ENCODE data around the gene RHEB. TPM values are rescaled to one million over a fixed set of nuclear protein-coding genes. Genes with fewer than 3 reads are reported as not detected.
A peak's percentile ranks its signal among the peaks of the same experiment; 100 is the strongest.

The RHEB gene
- total and polyA plus RNA-seq, 4 experiments from 2014 or later: 40.8 to 83.2 (median 64.1) TPM

DNA sequence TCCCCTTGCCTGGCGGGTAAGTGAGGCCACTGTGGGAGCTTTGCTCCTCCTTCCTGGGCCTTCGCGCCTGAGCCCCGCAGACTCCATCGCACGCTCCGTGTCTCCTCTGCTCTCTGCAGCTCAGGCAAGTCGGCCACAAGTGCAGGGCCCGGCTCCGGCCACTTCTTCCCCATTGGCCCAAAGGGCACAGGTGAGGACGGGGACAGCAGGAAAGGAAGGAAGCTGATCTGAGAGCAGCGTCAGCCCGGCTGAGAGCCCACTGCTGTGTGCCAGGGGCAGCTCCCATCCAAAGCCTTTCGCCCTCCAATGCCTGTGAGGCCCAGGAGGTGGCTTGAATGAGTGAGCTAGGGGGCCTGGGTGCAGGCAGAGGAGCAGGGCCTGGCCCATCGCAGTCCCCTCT, 33.7 kb upstream of the RHEB start:
- Mint-ChIP-seq H3K4me1 (peaks cover 5 to 15% (median 6%) of the 10 kb centered on the region in 4 donors), H3K4me3 (no peak overlapping the region), H3K27ac (no peak overlapping the region), H3K36me3 (peaks cover 9 to 16% of the 10 kb centered on the region in 2 donors), H3K9me3 (no peaks in the 10 kb centered on the region), H3K27me3 (peaks cover 0 to 2% of the 10 kb centered on the region in 2 donors)
- Histone ChIP-seq H3K4me3 (ENCODE audit: low read length in 2 of 2) (no peak overlapping the region), H3K27me3 (ENCODE audit: insufficient read depth, low read length) (no peaks in the 10 kb centered on the region), H3K9me3 (ENCODE audit: control insufficient read depth in 1 of 2, low read length in 2 of 2) (no peaks in the 10 kb centered on the region), H3K4me1 (ENCODE audit: insufficient read depth, low read length) (no peaks in the 10 kb centered on the region), H3K27ac (ENCODE audit: low read depth, low read length) (no peak overlapping the region), H3K36me3 (ENCODE audit: insufficient read depth, low read length) (peaks cover 4% of the 10 kb centered on the region)
- POLR2A ChIA-PET (ENCODE audit: partially characterized antibody): no interaction called here
- DNase-seq: no peak
- intact Hi-C loops (cut with micrococcal nuclease): no loop called here
- CTCF ChIA-PET (ENCODE audit: partially characterized antibody): no interaction called here

DNA sequence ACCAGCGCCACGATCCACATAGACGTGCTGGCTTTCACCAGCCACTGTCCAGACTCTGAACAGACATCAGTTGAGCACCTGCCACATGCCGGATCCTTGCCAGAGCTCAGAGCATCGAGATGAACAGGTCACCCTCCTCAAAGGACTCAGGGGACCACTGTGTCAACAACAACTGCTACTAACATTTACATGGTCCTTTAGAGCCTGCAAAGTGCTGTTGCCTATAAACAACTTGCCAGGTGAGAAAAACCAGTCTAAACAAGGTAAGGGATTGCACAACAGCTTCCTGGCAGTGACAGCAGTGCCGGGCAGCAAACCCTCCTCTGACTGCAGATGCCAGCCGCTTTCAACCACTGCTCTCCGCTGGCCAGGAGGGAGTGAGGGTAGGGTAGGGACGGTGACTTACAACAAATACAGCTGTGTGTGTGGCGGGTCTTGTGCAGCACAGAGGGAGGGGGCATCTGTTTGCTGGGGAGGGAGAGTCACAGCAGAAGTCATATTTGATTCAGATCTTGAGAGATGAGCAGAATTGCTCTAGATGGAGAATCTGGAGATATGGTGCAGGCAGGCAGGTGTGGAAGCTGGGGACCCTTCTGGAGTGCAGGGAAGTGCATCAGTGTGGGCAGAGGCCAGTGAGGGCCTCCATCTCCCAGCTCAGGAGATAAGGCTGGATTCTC, 32.8 kb upstream of the RHEB start:
- H3K4me3 Mint-ChIP-seq: peak overlapping the region in 1 of 8 donors; percentile 14
- peaks cover 5 to 18% (median 8%) of the 10 kb centered on the region in 4 donors for H3K4me1 Mint-ChIP-seq
- DNase-seq: no peak
- no peaks in the 10 kb centered on the region for H3K9me3 Mint-ChIP-seq
- intact Hi-C loops (cut with micrococcal nuclease): no loop called here
- Histone ChIP-seq H3K4me1 (ENCODE audit: insufficient read depth, low read length) (no peaks in the 10 kb centered on the region), H3K36me3 (ENCODE audit: insufficient read depth, low read length) (no peaks in the 10 kb centered on the region), H3K9me3 (ENCODE audit: control insufficient read depth in 1 of 2, low read length in 2 of 2) (no peaks in the 10 kb centered on the region), H3K27ac (ENCODE audit: low read depth, low read length) (no peak overlapping the region), H3K4me3 (ENCODE audit: low read length in 2 of 2) (no peak overlapping the region), H3K27me3 (ENCODE audit: insufficient read depth, low read length) (no peaks in the 10 kb centered on the region)
- peaks cover 2 to 3% of the 10 kb centered on the region in 2 donors for H3K27me3 Mint-ChIP-seq
- peaks cover 5 to 11% of the 10 kb centered on the region in 2 donors for H3K36me3 Mint-ChIP-seq
- H3K27ac Mint-ChIP-seq: peak overlapping the region in 1 of 7 donors; percentile 45
- CTCF ChIA-PET (ENCODE audit: partially characterized antibody): no interaction called here
- POLR2A ChIA-PET (ENCODE audit: partially characterized antibody): interaction anchor here (0.7 kb wide), 1 partner anchor 11 kb away, joined by 3 read pairs; no protein-coding TSS in a partner anchor

DNA sequence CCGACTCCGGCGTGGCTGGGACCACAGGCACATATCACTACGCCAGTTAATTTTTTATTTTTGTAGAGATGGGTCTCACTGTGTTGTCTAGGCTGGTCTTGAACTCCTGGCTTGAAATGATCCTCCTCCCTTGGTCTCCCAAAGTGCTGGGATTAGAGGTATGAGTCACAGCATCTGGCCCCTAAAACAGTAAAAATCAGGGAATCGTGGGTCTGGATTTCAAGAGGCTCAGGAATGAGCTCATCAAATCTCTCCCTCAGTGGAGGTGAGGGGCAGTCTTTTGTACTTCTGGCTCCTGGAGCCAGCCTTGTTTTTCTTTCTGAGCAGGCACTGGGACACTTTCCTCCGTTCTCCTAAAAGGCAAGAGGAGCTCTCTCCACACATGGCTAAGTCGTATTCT, 32.1 kb upstream of the RHEB start:
- DNase-seq: no peak
- no peak overlapping the region for H3K27ac Mint-ChIP-seq
- intact Hi-C loops (cut with micrococcal nuclease): no loop called here
- ChIA-PET POLR2A (ENCODE audit: partially characterized antibody) (interaction anchor here (0.6 to 0.7 kb wide), 2 partner anchors 10 to 16 kb away, joined by 3 read pairs; no protein-coding TSS in a partner anchor), CTCF (ENCODE audit: partially characterized antibody) (interaction anchor here (1.6 kb wide), 1 partner anchor 49 kb away, joined by 3 read pairs; no protein-coding TSS in a partner anchor)
- H3K27ac ChIP-seq (ENCODE audit: low read depth, low read length): no peak overlapping the region
- H3K4me1 ChIP-seq (ENCODE audit: insufficient read depth, low read length): no peaks in the 10 kb centered on the region
- no peak overlapping the region for H3K4me3 ChIP-seq (ENCODE audit: low read length in 2 of 2)
- H3K27me3 ChIP-seq (ENCODE audit: insufficient read depth, low read length): no peaks in the 10 kb centered on the region
- no peaks in the 10 kb centered on the region for H3K9me3 ChIP-seq (ENCODE audit: control insufficient read depth in 1 of 2, low read length in 2 of 2)
- peaks cover 5 to 18% (median 9%) of the 10 kb centered on the region in 4 donors for H3K4me1 Mint-ChIP-seq
- H3K9me3 Mint-ChIP-seq: no peaks in the 10 kb centered on the region
- peaks cover 5 to 7% of the 10 kb centered on the region in 2 donors for H3K36me3 Mint-ChIP-seq
- H3K36me3 ChIP-seq (ENCODE audit: insufficient read depth, low read length): no peaks in the 10 kb centered on the region
- H3K4me3 Mint-ChIP-seq: no peak overlapping the region
- peaks cover 3 to 6% of the 10 kb centered on the region in 2 donors for H3K27me3 Mint-ChIP-seq

DNA sequence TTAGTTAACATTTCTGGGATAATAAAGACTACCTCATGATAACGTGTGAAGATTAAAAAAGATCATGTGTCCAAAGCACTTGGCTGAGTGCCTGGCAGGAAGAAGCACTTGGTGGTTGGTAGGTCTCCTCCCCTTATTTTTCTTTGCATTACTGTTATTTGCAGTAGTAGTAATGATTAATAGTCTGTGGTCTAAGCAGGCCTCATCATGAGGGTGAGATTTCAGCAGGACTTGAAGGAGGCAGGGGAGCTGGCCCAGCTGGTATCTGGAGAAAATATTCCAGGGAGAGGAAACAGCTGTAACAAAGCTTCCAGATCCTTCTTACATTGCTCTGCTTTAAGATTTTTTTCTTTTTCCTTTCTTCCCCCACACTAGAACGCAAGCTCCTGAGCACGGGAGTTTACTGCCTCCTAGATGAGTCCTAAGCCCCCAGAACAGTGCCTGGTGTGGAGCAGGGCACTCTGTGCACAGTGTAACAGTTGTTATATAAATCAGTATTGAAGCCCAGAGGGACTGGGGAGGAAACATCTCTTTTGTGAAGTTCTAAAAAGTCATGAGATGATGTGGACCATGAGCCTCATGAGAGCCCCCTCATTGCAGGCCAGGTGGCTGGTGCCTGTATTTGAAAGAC, 31.1 kb upstream of the RHEB start:
- Mint-ChIP-seq H3K27ac (peak overlapping the region in 1 of 7 donors; percentile 35), H3K9me3 (no peaks in the 10 kb centered on the region), H3K36me3 (no peaks in the 10 kb centered on the region), H3K4me3 (peak overlapping the region in 1 of 8 donors; percentile 31), H3K4me1 (peaks cover 5 to 18% (median 9%) of the 10 kb centered on the region in 4 donors), H3K27me3 (peaks cover 3 to 13% of the 10 kb centered on the region in 2 donors)
- CTCF ChIA-PET (ENCODE audit: partially characterized antibody): interaction anchor here (1.6 kb wide), 1 partner anchor 50 kb away, joined by 3 read pairs; no protein-coding TSS in a partner anchor
- Histone ChIP-seq H3K36me3 (ENCODE audit: insufficient read depth, low read length) (no peaks in the 10 kb centered on the region), H3K27me3 (ENCODE audit: insufficient read depth, low read length) (no peaks in the 10 kb centered on the region), H3K4me1 (ENCODE audit: insufficient read depth, low read length) (no peaks in the 10 kb centered on the region), H3K9me3 (ENCODE audit: control insufficient read depth in 1 of 2, low read length in 2 of 2) (no peaks in the 10 kb centered on the region), H3K27ac (ENCODE audit: low read depth, low read length) (no peak overlapping the region), H3K4me3 (ENCODE audit: low read length in 2 of 2) (no peak overlapping the region)
- DNase-seq: peak in 1 of 5 donors; percentile 11
- POLR2A ChIA-PET (ENCODE audit: partially characterized antibody): interaction anchor here (0.8 kb wide), 1 partner anchor 12 kb away, joined by 3 read pairs; no protein-coding TSS in a partner anchor
- intact Hi-C loops (cut with micrococcal nuclease): no loop called here

DNA sequence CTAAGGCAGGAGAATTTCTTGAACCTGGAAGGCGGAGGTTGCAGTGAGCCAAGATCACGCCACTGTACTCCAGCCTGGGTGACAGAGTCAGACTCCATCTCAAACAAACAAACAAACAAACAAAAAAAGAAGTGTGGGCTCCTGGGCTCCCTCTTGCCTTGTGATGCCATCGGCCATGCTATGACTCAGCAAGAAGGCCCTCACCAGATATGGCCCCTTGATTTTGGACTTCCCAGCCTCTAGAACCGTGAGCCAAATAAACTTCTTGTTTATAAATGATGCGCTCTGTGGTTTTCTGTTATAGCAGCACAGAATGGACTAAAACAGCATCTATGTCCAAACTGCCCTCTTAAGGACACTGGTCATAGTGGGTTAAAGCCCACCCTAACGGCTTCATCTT, 29.9 kb upstream of the RHEB start:
- peaks cover 5 to 18% (median 9%) of the 10 kb centered on the region in 4 donors for H3K4me1 Mint-ChIP-seq
- Histone ChIP-seq H3K4me1 (ENCODE audit: insufficient read depth, low read length) (no peaks in the 10 kb centered on the region), H3K4me3 (ENCODE audit: low read length in 2 of 2) (no peak overlapping the region), H3K36me3 (ENCODE audit: insufficient read depth, low read length) (no peaks in the 10 kb centered on the region), H3K27ac (ENCODE audit: low read depth, low read length) (no peak overlapping the region), H3K27me3 (ENCODE audit: insufficient read depth, low read length) (no peaks in the 10 kb centered on the region), H3K9me3 (ENCODE audit: control insufficient read depth in 1 of 2, low read length in 2 of 2) (no peaks in the 10 kb centered on the region)
- no peak overlapping the region for H3K27ac Mint-ChIP-seq
- CTCF ChIA-PET (ENCODE audit: partially characterized antibody): no interaction called here
- peaks cover 0 to 2% (median 0%) of the 10 kb centered on the region in 8 donors for H3K9me3 Mint-ChIP-seq
- no peak overlapping the region for H3K4me3 Mint-ChIP-seq
- DNase-seq: no peak
- intact Hi-C loops (cut with micrococcal nuclease): no loop called here
- POLR2A ChIA-PET (ENCODE audit: partially characterized antibody): no interaction called here
- H3K27me3 Mint-ChIP-seq: peaks cover 5 to 17% of the 10 kb centered on the region in 2 donors
- H3K36me3 Mint-ChIP-seq: no peaks in the 10 kb centered on the region

DNA sequence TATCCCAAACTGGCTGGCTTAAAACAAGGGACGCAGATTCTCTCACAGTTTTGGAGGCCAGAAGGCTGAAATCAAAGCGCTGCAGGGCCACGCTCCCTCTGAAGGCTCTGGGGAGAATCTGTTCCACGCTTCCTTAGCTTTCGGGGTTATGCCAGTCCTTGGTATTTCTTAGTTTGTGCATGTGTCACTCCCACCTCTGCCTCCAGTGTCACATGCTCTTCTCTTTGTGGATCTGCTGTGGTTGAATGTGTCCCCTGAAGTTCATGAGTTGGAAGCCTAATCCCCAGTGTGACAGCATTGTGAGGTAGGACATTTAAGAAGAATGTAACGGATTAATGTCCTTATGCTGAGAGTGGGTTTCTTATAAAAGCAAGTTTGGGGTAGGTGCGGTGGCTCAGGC, 29.4 kb upstream of the RHEB start:
- Histone ChIP-seq H3K27ac (ENCODE audit: low read depth, low read length) (no peak overlapping the region), H3K9me3 (ENCODE audit: control insufficient read depth in 1 of 2, low read length in 2 of 2) (no peaks in the 10 kb centered on the region), H3K4me1 (ENCODE audit: insufficient read depth, low read length) (no peaks in the 10 kb centered on the region), H3K4me3 (ENCODE audit: low read length in 2 of 2) (no peak overlapping the region), H3K27me3 (ENCODE audit: insufficient read depth, low read length) (no peaks in the 10 kb centered on the region), H3K36me3 (ENCODE audit: insufficient read depth, low read length) (no peaks in the 10 kb centered on the region)
- Mint-ChIP-seq H3K27ac (no peak overlapping the region), H3K4me1 (peaks cover 5 to 18% (median 9%) of the 10 kb centered on the region in 4 donors), H3K27me3 (peaks cover 5 to 17% of the 10 kb centered on the region in 2 donors), H3K4me3 (no peak overlapping the region), H3K9me3 (peaks cover 0 to 2% (median 0%) of the 10 kb centered on the region in 8 donors), H3K36me3 (no peaks in the 10 kb centered on the region)
- ChIA-PET POLR2A (ENCODE audit: partially characterized antibody) (no interaction called here), CTCF (ENCODE audit: partially characterized antibody) (no interaction called here)
- DNase-seq: no peak
- intact Hi-C loops (cut with micrococcal nuclease): no loop called here

DNA sequence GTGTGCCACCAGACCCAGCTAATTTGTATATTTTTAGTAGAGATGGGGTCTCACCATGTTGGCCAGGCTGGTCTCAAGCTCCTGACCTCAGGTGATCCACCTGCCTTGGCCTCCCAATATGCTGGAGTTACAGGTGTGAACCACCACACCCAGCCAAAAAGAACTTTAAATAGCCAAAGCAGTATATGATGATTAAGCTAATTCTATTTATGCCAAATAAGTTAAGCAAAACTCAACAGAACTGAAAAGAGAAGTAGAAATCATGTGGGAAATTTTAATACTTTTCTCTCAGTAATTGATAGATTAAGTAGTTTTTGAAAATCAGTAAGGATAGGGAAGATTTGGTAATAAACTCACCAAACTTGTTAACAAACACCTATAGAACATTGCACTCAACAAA, 24.5 kb upstream of the RHEB start:
- CTCF ChIA-PET (ENCODE audit: partially characterized antibody): no interaction called here
- H3K36me3 Mint-ChIP-seq: no peaks in the 10 kb centered on the region
- no peaks in the 10 kb centered on the region for H3K27me3 ChIP-seq (ENCODE audit: insufficient read depth, low read length)
- no peaks in the 10 kb centered on the region for H3K36me3 ChIP-seq (ENCODE audit: insufficient read depth, low read length)
- no peaks in the 10 kb centered on the region for H3K9me3 ChIP-seq (ENCODE audit: control insufficient read depth in 1 of 2, low read length in 2 of 2)
- no peak overlapping the region for H3K4me3 ChIP-seq (ENCODE audit: low read length in 2 of 2)
- H3K27ac ChIP-seq (ENCODE audit: low read depth, low read length): no peak overlapping the region
- no peaks in the 10 kb centered on the region for H3K4me1 ChIP-seq (ENCODE audit: insufficient read depth, low read length)
- no peak for DNase-seq
- POLR2A ChIA-PET (ENCODE audit: partially characterized antibody): no interaction called here
- H3K27me3 Mint-ChIP-seq: peaks cover 7 to 28% of the 10 kb centered on the region in 2 donors
- peaks cover 0 to 2% (median 0%) of the 10 kb centered on the region in 8 donors for H3K9me3 Mint-ChIP-seq
- intact Hi-C loops (cut with micrococcal nuclease): no loop called here
- no peak overlapping the region for H3K4me3 Mint-ChIP-seq
- H3K27ac Mint-ChIP-seq: no peak overlapping the region
- H3K4me1 Mint-ChIP-seq: peaks cover 0 to 5% (median 2%) of the 10 kb centered on the region in 4 donors

Data from CD4-positive, alpha-beta memory T cell (primary cell).